Activated CD8-positive, alpha-beta memory T cell treated with anti-CD3 and anti-CD28 coated beads, Interleukin-2, amount 50 U/mL, for 4 hours (primary cell): ENCODE measurements around the gene MSANTD1.

Experiments
- DNase-seq: peaks from one replicate; pipeline ENCODE4 v3.0.0-alpha.2; 2020

Gene MSANTD1

GRCh38 chr4:3267576-3268394 is 18.8 kb downstream of the MSANTD1 start:
- no peak for DNase-seq

DNA sequence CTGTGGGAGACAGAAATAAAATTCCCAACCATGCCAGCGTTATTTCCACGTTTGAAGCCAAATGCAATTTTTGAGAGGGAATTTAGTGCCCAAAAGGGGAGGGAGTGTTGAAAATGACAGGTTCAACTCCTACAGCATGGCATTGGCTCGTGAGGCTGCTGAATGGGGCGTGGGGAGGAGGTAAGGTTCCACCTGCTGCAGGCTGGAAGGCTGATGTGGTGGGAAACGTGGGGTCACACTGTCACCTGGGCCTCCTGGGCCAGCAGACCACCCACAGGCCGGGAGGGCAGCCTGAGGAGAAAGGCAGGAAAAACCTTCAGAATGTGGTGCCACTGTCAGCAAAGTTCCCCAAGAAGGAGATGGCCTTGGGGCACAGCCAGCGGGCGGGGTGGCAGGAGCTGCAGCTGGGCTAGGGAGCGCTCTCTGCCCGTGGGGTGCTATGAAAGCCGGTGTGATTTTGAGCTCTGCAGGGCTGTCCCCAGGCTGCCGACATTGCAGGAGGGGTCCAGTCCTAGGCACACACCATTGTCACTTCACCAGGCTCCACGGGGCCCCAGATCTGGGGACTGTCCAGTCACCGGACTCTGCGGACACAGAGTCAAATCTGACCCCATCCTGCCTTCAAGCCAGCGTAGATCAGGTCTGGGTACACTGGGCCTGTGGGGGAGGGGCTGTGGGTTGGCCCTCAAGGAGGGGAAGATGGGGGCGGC is 19.6 kb downstream of the MSANTD1 start:
- DNase-seq, result no peak

DNA sequence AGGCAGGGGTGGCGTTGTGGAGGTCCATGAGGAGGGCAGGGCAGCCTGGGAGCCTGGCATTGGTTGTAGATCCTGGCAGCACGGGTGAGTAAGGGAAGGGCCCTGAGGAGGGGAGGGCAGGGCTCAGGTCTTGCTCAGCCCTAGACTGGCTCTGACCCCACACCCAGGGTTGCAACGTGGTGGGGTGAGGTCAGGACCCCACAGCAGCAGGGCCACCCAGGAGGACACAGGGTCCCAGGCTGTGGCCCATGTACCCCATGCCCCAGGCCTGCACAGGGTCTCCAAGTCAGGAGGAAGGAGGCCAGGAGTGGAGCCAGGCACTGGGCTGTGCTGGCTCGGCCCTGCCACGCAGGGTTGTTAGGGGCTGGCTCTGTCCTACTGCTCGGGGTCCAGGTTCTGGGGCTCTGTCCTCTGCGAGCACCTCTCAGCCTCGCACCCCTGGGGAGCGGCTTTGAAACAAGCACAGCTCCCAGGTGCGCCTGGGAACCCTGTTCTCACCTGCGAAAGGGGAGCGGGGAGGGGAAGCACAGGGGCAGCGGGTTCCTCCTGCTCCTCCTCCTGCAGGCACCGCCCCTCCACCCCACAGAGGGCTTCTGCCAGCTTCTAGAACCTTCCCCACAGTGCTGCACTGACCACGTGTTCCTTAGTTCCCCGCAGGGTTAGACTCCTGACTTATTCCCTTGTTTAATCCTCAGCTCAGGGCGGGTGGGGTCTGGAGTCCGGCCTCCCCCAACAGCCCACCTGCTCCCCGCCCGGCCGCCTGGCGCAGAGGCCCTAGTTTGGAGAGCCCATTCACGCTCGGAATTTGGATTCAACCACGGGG is 20.4 kb downstream of the MSANTD1 start:
- DNase-seq, result no peak

DNA sequence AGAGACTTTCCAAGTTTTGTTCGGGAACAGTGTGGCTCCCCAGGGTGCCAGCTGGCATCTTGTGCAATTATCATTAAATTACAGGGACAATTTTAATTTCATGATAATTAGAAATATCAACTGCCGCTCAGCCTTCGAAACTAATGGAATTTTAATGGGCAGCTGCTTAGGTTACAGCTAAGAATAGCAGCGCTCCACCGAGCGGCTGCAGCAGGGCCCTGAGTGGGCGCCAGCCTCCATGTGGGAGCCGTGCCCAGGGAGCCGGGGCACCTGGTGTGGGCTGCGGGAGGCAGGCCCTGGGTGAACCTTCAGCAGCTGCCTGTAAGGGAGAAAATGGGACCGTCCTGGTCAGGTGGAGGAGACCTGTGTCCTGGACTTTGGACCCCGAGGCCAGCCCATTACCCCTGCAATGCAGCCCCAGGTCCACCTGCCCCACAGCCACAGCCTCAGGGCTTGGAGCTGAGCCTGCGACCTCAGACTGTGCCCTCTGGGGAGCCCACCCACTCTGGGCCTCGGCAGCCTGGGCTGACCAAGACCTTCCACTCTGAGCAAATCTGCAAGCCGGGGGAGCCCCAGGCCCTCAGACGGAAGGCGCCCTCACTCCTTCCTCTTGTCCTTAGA is 21.1 kb downstream of the MSANTD1 start:
- DNase-seq, result no peak

DNA sequence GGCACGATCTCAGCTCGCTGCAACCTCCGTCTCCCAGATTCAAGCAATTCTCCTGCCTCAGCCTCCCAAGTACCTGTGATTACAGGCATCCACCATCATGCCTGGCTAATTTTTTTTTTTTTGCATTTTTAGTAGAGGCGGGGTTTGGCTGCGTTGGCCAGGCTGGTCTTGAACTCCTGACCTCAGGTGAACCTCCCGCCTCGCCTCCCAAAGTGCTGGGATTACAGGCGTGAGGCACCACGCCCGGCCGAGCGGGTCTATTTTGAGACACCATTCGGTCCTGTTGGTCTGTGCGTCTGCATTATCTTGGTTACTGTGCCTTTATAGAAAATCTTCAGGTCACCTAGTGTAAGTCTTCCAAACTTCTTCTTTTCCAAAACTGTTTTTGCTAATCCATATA is 22.2 kb downstream of the MSANTD1 start:
- DNase-seq, result no peak

- DNase-seq, result no peak
These were observed 28.0 kb downstream of the MSANTD1 start for GRCh38 chr4:3276986-3277385.

GRCh38 chr4:3280466-3280865 is 31.5 kb downstream of the MSANTD1 start:
- no peak for DNase-seq

- DNase-seq, result no peak
These were observed 34.5 kb downstream of the MSANTD1 start for GRCh38 chr4:3283483-3283882.

GRCh38 chr4:3283916-3284315 is 35.0 kb downstream of the MSANTD1 start:
- DNase-seq, result no peak

DNA sequence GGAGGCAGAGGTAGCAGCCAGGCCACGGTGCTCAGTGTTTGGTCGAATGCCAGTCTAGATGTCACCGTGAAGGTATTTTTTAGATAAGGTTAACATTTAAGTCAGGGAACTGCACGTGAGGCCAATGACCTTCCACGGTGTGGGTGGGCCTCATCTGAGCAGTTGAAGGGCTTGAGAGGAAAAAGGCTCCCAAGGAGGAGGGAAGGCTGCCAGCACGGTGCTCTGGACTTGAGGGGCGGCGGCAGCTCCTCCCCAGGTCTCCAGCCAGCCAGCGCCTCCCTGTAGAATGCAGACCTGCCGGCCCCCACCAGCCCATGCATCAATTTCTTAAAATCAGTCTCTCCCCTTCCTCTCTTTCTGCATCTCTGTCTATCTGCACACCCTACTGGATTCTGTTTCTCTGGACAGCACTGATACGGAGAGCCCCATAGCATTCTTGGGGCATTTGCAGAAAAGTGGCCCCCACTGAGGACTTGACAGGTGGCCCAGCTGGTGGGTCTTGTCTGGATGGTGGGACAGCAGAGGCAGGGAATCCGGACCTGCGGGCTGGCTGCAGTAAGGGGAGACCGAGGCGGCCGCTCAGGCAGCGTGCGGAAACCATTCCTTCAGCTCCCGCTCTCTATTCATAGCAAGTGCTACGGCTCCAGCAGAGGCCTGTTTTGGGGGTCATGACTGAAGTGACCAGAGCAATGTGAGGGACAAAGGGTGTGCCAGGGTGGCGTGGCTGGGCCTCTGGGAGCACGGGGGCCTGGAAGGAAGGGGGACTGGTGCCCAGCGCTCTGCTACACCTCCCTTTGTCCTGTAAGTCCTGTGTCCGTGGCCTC is 36.0 kb downstream of the MSANTD1 start:
- no peak for DNase-seq

GRCh38 chr4:3285558-3286334 is 36.8 kb downstream of the MSANTD1 start:
- no peak for DNase-seq

- no peak for DNase-seq
These were observed 37.6 kb downstream of the MSANTD1 start for GRCh38 chr4:3286335-3287175.

DNA sequence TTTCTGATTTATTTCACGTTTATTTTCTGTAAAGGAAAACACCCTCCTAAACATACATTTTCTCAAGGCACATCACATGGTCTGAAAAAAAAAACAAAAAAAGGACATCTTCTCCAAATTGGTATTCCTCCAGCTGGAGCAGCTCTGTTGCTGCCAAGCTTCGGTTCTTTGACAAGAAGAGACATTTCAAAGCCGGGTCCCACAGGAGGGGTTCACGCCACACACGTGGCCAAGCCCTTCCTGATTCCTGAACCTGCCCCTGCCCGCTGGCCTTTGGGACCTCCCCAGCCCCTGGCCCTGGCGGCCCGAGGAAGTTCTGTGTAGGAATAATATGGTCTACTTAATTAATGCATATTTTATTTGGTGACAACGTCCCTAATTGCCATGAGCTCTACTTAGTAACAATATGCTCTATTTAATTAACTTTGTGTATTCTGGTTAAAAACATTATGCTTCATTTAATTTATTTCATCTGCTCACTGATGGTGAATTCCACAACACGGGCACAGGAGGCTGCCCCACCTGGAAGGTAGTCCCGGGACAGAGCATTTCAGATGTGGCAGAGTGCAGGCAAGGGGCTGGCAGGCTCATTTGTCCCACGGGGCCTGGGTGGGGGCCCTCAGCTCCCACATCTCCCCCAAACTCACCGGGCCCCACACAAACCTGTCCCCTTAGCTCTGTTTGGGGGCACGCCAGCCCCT is 38.5 kb downstream of the MSANTD1 start:
- DNase-seq, result no peak

GRCh38 chr4:3287972-3288570 is 39.1 kb downstream of the MSANTD1 start:
- no peak for DNase-seq

DNA sequence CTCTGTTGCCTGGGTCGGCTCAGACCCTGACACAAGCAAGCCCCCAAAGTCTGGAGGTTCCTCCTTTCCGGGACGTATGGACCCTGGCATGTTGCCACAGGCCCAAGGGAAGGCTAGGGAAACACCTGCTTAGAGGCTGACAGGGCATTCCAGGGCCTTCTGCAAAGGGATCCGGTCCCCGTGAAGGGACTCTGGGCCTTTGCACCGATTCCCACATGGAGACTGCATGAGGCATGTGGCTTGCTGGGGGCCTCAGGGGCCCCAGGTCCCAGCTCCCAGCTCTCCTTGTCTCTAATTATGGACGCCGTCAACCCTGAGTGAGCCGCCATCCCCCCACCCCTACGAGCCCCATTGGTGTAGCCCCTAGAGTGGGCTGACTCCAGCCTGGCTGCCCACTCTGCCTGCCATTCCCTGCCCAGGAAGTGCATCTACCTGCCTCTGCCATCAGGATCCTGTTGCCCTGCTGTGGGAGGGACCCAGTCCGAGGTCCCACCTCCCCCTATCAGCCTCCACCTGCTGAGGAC is 39.7 kb downstream of the MSANTD1 start:
- no peak for DNase-seq

DNA sequence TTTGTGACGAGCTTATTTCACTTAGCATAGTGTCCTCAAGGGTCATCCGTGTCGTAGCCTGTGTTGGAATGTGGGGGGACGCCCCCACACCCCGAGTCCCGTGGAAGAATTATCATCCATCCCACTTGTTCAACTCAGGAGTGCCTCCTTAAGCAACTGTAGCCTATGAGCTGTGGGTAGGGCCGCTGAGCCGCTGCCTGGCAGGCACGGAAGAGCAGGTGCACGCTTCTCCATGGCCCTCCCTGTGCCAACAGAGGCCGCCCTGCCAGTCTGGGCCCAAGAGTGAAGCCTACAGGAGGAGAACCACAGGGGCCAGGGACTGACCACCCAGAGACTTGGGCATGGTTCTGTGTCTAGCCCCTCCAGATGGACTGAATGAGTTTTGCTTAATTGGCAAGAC is 41.5 kb downstream of the MSANTD1 start:
- no peak for DNase-seq

DNA sequence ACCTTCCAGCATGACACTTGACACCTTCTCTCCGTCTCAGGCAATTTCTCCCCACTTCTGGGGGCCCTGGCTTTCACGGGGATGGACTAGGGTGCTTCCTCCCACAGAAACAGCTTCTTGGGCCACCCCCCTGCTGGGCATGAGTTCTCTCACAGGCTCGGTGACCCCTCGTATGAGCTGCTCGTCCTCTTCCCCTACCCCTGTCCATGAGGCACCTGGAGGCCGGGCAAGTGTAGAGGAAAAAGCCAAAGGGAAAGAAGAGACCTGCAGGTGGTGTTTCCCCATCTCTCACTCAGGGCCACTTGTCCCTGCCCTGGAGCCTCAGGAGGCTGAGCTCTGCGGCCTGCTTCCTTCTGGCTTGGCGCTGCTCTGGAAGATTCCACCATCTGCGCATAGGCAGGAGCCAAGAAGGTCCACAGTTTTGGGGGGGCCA is 41.9 kb downstream of the MSANTD1 start:
- DNase-seq, result no peak

GRCh38 chr4:3291411-3291968 is 42.5 kb downstream of the MSANTD1 start:
- DNase-seq, result no peak
